GM21528 (cell line): ENCODE data around the gene CDR2L.
"Not testable (repeated sequence)": the region's sequence is repeated elsewhere in the genome, so short reads cannot be mapped to it uniquely, and the experiment has no call there.

Source experiments
- ATAC-seq: cut with Tn5 transposase; IDR thresholded peaks from one replicate; pipeline ENCODE4 v1.9.1; 2021; ENCODE audit warnings: mild to moderate bottlenecking, moderate library complexity; ENCODE audit not compliant: unreplicated experiment, low FRiP score

The CDR2L gene

GRCh38 chr17:74979408-74980146, 7.9 kb upstream of the CDR2L start:
- no peak for ATAC-seq

- no peak for ATAC-seq
Observed at GRCh38 chr17:74981318-74981978, 6.0 kb upstream of the CDR2L start.

- no peak for ATAC-seq
Observed at GRCh38 chr17:74981979-74982662, 5.3 kb upstream of the CDR2L start.

- ATAC-seq = not testable (repeated sequence)
Observed at GRCh38 chr17:74982663-74983313, 4.6 kb upstream of the CDR2L start.

- ATAC-seq = no peak
Observed at GRCh38 chr17:74986206-74986576, 1.2 kb upstream of the CDR2L start.

- ATAC-seq = peak; percentile 39
Observed at GRCh38 chr17:74987909-74988711, 678 bp downstream of the CDR2L start.

- no peak for ATAC-seq
Observed at GRCh38 chr17:74990581-74991105, 3.2 kb downstream of the CDR2L start.

GRCh38 chr17:74992223-74992622, 4.8 kb downstream of the CDR2L start:
- ATAC-seq = no peak

GRCh38 chr17:74994440-74994839, 7.0 kb downstream of the CDR2L start:
- no peak for ATAC-seq

GRCh38 chr17:74995847-74996246, 8.4 kb downstream of the CDR2L start:
- no peak for ATAC-seq

GRCh38 chr17:74998783-74999182, 11.4 kb downstream of the CDR2L start:
- no peak for ATAC-seq

GRCh38 chr17:74999523-74999922, 12.1 kb downstream of the CDR2L start:
- no peak for ATAC-seq

GRCh38 chr17:75001915-75002843, 14.7 kb downstream of the CDR2L start:
- no peak for ATAC-seq

GRCh38 chr17:75003070-75003956, 15.9 kb downstream of the CDR2L start:
- no peak for ATAC-seq

- ATAC-seq = no peak
Observed at GRCh38 chr17:75003957-75004355, 16.5 kb downstream of the CDR2L start.

- no peak for ATAC-seq
Observed at GRCh38 chr17:75004371-75004770, 16.9 kb downstream of the CDR2L start.

GRCh38 chr17:75005291-75005690, 17.9 kb downstream of the CDR2L start:
- ATAC-seq = no peak

GRCh38 chr17:75006084-75006483, 18.7 kb downstream of the CDR2L start:
- ATAC-seq = not testable (repeated sequence)
